Measurements from ENCODE around the gene CABP1.

GRCh38 chr12:120662879-120663278, 22.5 kb downstream of the CABP1 start:
- no peak for TF ChIP-seq POLR2A (IDR thresholded peaks at IDR 0.05)
- TF ChIP-seq, protein P1, sequence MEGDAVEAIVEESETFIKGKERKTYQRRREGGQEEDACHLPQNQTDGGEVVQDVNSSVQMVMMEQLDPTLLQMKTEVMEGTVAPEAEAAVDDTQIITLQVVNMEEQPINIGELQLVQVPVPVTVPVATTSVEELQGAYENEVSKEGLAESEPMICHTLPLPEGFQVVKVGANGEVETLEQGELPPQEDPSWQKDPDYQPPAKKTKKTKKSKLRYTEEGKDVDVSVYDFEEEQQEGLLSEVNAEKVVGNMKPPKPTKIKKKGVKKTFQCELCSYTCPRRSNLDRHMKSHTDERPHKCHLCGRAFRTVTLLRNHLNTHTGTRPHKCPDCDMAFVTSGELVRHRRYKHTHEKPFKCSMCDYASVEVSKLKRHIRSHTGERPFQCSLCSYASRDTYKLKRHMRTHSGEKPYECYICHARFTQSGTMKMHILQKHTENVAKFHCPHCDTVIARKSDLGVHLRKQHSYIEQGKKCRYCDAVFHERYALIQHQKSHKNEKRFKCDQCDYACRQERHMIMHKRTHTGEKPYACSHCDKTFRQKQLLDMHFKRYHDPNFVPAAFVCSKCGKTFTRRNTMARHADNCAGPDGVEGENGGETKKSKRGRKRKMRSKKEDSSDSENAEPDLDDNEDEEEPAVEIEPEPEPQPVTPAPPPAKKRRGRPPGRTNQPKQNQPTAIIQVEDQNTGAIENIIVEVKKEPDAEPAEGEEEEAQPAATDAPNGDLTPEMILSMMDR (IDR thresholded peaks at IDR 0.05) = no peak
- no peak for TF ChIP-seq EP300 (IDR thresholded peaks at IDR 0.05)
